NOMO-1 (cell line): ENCODE results near the gene PPP3R2.
"Not testable (repeated sequence)": the region's sequence is repeated elsewhere in the genome, so short reads cannot be mapped to it uniquely, and the experiment has no call there.

ENCODE experiments used
- DNase-seq, 2 experiments: peaks; one replicate each; lab custom pipeline; 2025; ENCODE audit not compliant: unreplicated experiment in 2 of 2; lab: John Stamatoyannopoulos, UW

Gene PPP3R2

GRCh38 chr9:101590901-101591300 is 3.9 kb downstream of the PPP3R2 start:
- DNase-seq = no peak

GRCh38 chr9:101590074-101590473 is 4.7 kb downstream of the PPP3R2 start:
- not testable (repeated sequence) for DNase-seq

GRCh38 chr9:101587332-101588043 is 7.3 kb downstream of the PPP3R2 start:
- DNase-seq = no peak

- DNase-seq = peak in 1 of 2 experiments; percentile 5
Observed at GRCh38 chr9:101586651-101587050, 8.1 kb downstream of the PPP3R2 start.

GRCh38 chr9:101585740-101586139 is 9.0 kb downstream of the PPP3R2 start:
- peak; percentile 73 to 92 for DNase-seq

GRCh38 chr9:101582553-101582952 is 12.2 kb downstream of the PPP3R2 start:
- DNase-seq = no peak

- peak; percentile 56 to 73 for DNase-seq
Observed at GRCh38 chr9:101579711-101580545, 14.8 kb downstream of the PPP3R2 start.

- peak; percentile 31 to 74 for DNase-seq
Observed at GRCh38 chr9:101578378-101578777, 16.4 kb downstream of the PPP3R2 start.

GRCh38 chr9:101574731-101575333 is 19.9 kb downstream of the PPP3R2 start:
- no peak for DNase-seq

GRCh38 chr9:101572316-101572715 is 22.5 kb downstream of the PPP3R2 start:
- DNase-seq = no peak

GRCh38 chr9:101571114-101571513 is 23.7 kb downstream of the PPP3R2 start:
- peak in 1 of 2 experiments; percentile 6 for DNase-seq

- peak in 1 of 2 experiments; percentile 47 for DNase-seq
Observed at GRCh38 chr9:101569741-101570501, 24.8 kb downstream of the PPP3R2 start.

- no peak for DNase-seq
Observed at GRCh38 chr9:101567725-101568350, 26.9 kb downstream of the PPP3R2 start.

- DNase-seq = no peak
Observed at GRCh38 chr9:101566904-101567724, 27.7 kb downstream of the PPP3R2 start.

- no peak for DNase-seq
Observed at GRCh38 chr9:101564252-101564651, 30.5 kb downstream of the PPP3R2 start.

GRCh38 chr9:101562966-101563365 is 31.8 kb downstream of the PPP3R2 start:
- DNase-seq = no peak

- no peak for DNase-seq
Observed at GRCh38 chr9:101561740-101562139, 33.0 kb downstream of the PPP3R2 start.

- DNase-seq = not testable (repeated sequence)
Observed at GRCh38 chr9:101549472-101550098, 45.2 kb downstream of the PPP3R2 start.
